ENCODE measurements around the gene CHRNB2.

The CHRNB2 gene

GRCh38 chr1:154627257-154628120 is 59.9 kb downstream of the CHRNB2 start (continued):
- TF ChIP-seq ZBTB26 (tag by site-specific recombination; optimal IDR thresholded peaks at IDR 0.05): peak; percentile 97
- no peak for TF ChIP-seq MZF1 (tag by site-specific recombination; IDR thresholded peaks at IDR 0.05; ENCODE audit: borderline replicate concordance)
- no peak for TF ChIP-seq ZNF701 (tag by site-specific recombination; IDR thresholded peaks at IDR 0.05)
- no peak for TF ChIP-seq YY2 (tag by site-specific recombination; IDR thresholded peaks at IDR 0.05)
- no peak for TF ChIP-seq ZNF488 (tag by site-specific recombination; IDR thresholded peaks at IDR 0.05)
- no peak for TF ChIP-seq TSHZ1 (tag by site-specific recombination; IDR thresholded peaks at IDR 0.05; ENCODE audit: borderline replicate concordance)
- 0 out of 2 replicates have a peak, but pooled peaks have one; percentile 4 for TF ChIP-seq ZNF664 (tag by site-specific recombination; IDR thresholded peaks at IDR 0.05)
- no peak; the same call in 1 of the 2 replicates for TF ChIP-seq ZNF394 (tag by site-specific recombination; IDR thresholded peaks at IDR 0.05; ENCODE audit: borderline replicate concordance)
- no peak for TF ChIP-seq ZNF211 (tag by site-specific recombination; IDR thresholded peaks at IDR 0.05; ENCODE audit: low read depth)
- no peak for TF ChIP-seq ZSCAN23 (tag by site-specific recombination; IDR thresholded peaks at IDR 0.05)
- TF ChIP-seq ZNF366 (tag by site-specific recombination; conservative IDR thresholded peaks at IDR 0.05): peak; percentile 27; the same call in 1 of the 2 replicates
- no peak for TF ChIP-seq ZNF776 (tag by site-specific recombination; IDR thresholded peaks at IDR 0.05; ENCODE audit: borderline replicate concordance)
- no peak for TF ChIP-seq ZNF449 (tag by site-specific recombination; IDR thresholded peaks at IDR 0.05)
- TF ChIP-seq PRDM2 (tag by site-specific recombination; IDR thresholded peaks at IDR 0.05; ENCODE audit: borderline replicate concordance): no peak
- TF ChIP-seq ZBTB48 (tag by site-specific recombination; IDR thresholded peaks at IDR 0.05): 0 out of 2 replicates have a peak, but pooled peaks have one; percentile 19
- TF ChIP-seq ZSCAN5A (tag by site-specific recombination; IDR thresholded peaks at IDR 0.05): 0 out of 2 replicates have a peak, but pooled peaks have one; percentile 53
- no peak for TF ChIP-seq ZNF311 (tag by site-specific recombination; IDR thresholded peaks at IDR 0.05; ENCODE audit: borderline replicate concordance)
- TF ChIP-seq ZNF121 (tag by site-specific recombination; IDR thresholded peaks at IDR 0.05): no peak
- peak; percentile 98 for TF ChIP-seq ZNF660 (tag by site-specific recombination; IDR thresholded peaks at IDR 0.05)
- TF ChIP-seq PATZ1 (tag by site-specific recombination; IDR thresholded peaks at IDR 0.05): peak; percentile 89

Data from HEK293 (cell line).